Left kidney (tissue), 2 donors: ENCODE measurements around the gene NARS2. TPM values are rescaled to one million over a fixed set of nuclear protein-coding genes. Genes with fewer than 3 reads are reported as not detected.
"Not testable (repeated sequence)": the region's sequence is repeated elsewhere in the genome, so short reads cannot be mapped to it uniquely, and the experiment has no call there.

Source experiments
- DNase-seq: peaks from one replicate; pipeline ENCODE4 v3.0.0-alpha.2; 2013
- polyA plus RNA-seq: library from polyadenylated mRNA; unstranded; fragments of 120-200 nt; gene quantifications from one replicate; pipeline ENCODE4 v1.2.1, GENCODE V29; 2013; ENCODE audit not compliant: insufficient read length

The NARS2 gene
- polyA plus RNA-seq, 1 donor = 56.9 TPM

DNA sequence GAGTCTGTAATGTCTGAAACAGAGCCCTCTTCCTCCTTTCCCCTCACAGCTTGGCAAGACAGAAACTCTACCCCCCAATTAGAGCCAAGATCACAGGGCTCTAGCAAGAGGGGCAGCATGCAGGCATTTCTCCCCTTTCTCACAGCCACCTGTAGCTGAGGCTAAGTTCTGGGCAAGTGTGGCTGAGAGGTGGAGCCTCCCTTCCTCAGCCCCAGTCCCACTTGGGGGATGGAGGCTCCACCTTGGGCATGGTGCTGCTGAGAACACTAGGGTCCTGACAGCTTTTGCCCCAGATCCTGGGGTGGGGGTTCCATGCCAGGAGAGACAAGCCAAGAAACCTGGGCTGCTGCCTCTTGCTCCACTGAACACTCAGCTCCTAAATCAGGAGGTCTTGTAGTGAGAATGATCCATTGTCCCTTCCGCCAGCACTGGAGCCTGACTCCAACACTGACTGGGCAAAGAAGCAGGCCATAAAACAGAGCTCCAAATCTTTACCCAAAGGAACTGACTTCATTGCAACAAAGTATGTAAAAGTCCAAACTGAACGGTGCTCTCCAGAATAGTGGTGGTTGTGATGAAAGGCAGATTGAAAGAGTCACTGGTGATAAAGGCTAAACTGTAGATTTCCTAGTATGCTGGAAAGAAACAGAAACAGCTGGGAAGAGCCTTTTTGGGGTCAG lies 25.6 kb downstream of the NARS2 start:
- DNase-seq = no peak

DNA sequence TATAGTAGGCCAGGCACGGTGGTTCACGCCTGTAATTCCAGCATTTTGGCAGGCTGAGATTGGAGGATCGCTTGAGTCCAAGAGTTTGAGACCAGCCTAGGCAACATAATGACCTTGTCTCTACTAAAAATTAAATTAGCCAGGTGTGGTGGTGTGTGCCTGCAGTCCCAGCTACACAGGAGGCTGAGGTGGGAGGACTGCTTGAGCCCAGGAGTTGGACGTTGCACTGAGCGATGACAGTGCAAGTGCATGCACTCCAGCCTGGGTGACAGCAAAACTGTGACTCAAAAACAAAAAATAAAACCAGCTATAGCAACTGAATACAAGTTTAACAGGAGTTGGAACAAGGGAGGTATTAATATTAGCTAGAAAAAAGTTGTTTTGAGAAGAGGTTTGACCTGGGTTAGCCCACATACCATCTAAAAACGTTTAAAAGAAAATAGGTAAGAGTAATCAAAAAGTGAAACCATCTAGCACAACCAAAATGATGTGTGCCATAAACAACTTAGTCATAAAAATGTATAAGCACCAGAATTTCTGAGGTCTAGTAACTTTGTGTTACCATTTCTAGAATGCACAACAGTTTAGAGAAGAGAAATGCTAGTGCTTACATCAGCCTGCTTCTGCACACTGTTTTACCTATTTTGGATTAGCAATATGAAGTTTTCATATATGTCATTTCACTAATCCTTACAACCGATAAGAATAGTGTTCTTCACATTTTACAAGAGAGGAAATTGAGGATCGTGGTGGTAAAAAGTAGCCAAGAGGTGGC lies 26.5 kb downstream of the NARS2 start:
- DNase-seq = no peak

GRCh38 chr11:78542007-78542406 lies 32.7 kb downstream of the NARS2 start:
- DNase-seq = no peak

- no peak for DNase-seq
Measured at GRCh38 chr11:78541537-78541936, 33.1 kb downstream of the NARS2 start.

DNA sequence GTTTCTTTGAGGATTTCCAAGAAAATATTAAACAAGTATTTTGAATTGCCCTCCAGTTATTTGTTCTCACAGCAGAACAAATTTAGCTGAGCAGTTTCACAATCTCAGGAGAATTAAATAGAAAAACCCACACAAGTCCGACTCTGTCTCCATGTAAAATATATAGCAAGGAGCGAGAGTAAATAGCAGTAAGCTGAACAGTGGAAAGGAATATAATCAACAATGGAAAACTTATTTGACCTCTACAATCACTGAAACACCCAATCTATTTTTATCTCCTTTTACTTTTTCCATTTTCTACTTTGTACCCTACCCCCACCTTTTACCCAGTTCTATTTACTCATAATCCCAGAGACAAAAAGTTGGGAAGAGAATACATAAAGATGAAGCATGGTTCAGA lies 34.4 kb downstream of the NARS2 start:
- DNase-seq = no peak

DNA sequence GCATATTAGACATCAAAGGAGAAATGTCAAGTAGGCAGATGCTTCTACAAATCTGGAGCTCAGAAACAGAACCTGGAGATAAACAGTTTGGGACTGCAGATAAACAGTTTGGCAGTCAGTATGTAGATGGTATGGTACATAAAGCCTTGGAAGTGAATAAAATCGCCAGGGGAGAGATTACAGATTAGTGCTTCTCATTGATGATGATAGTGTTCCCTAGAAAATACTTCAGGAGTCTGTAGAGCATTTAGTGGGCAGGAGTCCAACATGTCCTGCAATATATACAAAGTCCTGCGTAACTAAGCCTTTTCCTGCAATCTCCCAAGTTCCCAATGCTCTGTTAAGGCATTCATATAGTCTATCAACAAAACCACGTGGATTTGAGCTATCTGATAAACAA lies 35.2 kb downstream of the NARS2 start:
- no peak for DNase-seq

- DNase-seq = no peak
Measured at GRCh38 chr11:78536933-78537332, 37.7 kb downstream of the NARS2 start.

GRCh38 chr11:78535920-78536319 lies 38.7 kb downstream of the NARS2 start:
- DNase-seq = no peak

DNA sequence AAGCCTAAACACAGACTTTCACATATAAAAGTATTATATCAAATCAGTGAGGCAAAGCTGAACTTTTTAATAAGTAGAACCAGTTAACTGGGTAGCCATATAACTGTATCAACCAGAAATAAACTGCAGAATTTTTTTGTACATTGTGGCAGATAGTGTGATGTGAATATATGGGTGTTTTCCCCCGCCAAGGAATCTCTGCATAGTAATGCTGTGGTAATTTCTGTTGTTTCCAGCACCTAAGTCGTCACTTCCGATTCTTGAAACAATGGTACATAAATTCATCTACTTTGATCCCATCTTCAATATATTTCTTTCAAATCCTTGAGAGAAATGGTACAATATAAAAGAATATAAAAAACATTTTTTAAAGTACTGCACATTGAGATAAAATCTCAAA lies 39.6 kb downstream of the NARS2 start:
- DNase-seq = no peak

GRCh38 chr11:78533399-78533798 lies 41.3 kb downstream of the NARS2 start:
- no peak for DNase-seq

DNA sequence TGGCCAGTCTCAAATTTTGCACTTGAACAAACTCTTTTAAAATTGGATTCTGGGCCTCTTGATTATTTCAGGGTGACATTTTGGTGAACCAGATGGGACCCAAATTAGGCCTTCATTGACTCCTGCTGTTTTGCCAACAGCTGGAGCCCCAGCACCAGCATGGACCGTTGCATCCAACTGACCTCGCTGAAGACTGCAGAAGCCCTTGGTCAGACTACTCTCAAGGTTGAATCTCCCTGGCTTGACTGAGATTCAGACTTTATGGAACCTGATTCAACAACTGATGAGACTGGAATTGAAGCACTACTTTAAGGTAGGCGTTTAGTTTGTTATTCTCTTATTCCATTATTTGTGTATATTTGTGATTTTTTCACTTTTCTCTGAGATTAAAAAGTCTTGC lies 41.7 kb downstream of the NARS2 start:
- DNase-seq = no peak

DNA sequence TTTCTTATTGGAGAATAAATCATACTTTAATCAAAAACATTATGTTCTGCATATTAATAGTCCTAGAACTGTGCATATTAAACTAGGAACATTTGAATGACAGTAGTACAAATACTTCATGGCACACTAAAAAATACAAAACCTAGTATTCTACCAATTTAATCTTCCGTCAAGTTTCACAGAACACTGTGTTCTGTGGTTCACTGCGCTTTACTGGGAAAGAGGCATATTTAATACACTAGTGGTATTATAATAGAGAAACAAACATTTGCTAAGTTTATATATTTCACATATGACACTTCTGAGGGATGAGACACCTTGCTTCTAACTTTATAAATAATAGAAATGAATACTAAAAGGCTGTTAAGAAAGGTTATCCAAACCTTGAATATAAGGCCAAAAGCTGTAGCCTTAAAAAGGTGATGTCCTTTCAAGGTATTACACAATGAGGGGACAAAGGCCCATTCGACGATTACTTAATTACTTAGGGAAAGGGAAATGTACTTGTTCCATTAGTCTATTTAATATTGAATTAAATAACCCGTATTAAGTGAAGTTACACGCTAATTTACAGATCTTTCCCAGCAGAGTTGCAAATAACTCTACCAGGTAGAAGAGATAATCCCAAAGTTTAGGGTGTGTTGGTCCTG lies 48.0 kb downstream of the NARS2 start:
- DNase-seq = no peak

DNA sequence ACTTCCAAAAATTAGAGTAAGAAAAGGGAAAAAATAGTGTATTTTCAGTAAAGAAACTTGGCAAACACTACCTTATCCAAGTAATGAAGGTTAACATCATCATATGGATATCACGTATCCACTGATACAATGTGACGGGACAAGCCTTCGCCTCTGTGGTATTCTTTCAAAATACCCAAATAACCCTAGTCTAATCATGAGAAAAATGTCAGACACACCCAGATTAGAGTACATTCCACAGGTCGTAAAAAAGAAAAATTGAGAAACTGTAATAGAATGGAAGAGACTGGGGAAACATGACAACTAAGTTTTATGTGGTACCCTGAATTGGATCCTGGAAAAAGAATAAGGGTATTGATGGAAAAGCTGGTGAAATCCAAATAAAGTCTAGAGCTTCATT lies 48.9 kb downstream of the NARS2 start:
- no peak for DNase-seq

- no peak for DNase-seq
Measured at GRCh38 chr11:78520230-78520629, 54.4 kb downstream of the NARS2 start.

- no peak for DNase-seq
Measured at GRCh38 chr11:78516281-78516680, 58.4 kb downstream of the NARS2 start.

GRCh38 chr11:78514922-78515502 lies 59.7 kb downstream of the NARS2 start:
- peak; percentile 3 for DNase-seq

GRCh38 chr11:78513085-78513484 lies 61.6 kb downstream of the NARS2 start:
- DNase-seq = not testable (repeated sequence)

DNA sequence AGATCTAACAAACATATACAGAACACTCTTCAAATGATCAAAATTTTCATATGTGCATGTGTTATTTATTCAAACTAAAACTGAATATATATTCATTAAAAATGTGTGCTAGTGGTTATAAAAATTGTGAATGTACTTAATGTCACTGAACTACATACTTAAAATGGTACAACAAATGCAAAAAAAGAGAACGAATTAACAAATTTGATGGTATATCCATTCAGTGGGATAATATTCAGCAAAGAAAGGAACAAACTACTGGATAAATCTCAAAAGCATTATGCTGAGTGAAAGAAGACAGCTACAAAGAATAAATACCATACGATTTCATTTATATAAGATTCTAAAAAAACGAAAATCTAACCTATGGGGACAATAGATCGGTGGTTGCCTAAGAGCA lies 64.1 kb downstream of the NARS2 start:
- DNase-seq = no peak

DNA sequence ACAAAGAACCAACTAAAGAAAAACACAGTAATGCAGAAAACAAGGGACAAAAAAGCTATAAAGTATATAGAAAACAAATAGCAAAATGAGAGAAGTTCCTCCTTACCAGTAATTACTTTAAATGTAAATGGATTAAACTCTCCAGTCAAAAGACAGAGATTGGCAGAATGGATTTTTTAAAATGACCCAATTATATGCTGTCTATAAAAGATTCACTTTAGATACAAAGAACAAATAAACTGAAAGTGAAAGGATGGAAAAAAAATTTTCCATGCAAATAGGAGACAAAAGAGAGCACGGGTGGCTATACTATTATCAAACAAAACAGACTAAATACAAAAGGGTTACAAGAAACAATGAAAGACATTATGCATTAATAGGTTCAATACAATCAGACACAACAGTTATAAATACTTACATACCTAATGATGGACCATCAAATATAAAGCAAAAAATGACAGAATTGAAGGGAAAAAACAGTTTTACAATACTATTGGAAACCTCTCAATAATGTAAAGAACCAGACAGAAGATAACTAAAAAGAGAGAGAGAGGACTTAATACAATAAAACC lies 64.6 kb downstream of the NARS2 start:
- no peak for DNase-seq

GRCh38 chr11:78504708-78505107 lies 70.0 kb downstream of the NARS2 start:
- no peak for DNase-seq

GRCh38 chr11:78504181-78504580 lies 70.5 kb downstream of the NARS2 start:
- DNase-seq = no peak

- DNase-seq = no peak
Measured at GRCh38 chr11:78499971-78500370, 74.7 kb downstream of the NARS2 start.

- DNase-seq = no peak
Measured at GRCh38 chr11:78497293-78497692, 77.4 kb downstream of the NARS2 start.
